Uterus (tissue), 4 donors: ENCODE measurements around the gene CA10. TPM values are rescaled to one million over a fixed set of nuclear protein-coding genes. Genes with fewer than 3 reads are reported as not detected.

ENCODE experiments used
- DNase-seq, 2 donors: peaks; one replicate each; pipeline ENCODE4 v3.0.0-alpha.2; 2019 to 2020
- H3K27ac ChIP-seq, 2 donors: fragments of 200-600 bp; sonication (generic); 1 replicate in 1 of 2; 2 replicates in 1 of 2; pipeline ENCODE4 v1.5.1; 2016 to 2018
- H3K27me3 ChIP-seq, 2 donors: fragments of 200-600 bp; sonication (generic); one replicate each; pipeline ENCODE4 v1.5.1; 2018 to 2019; ENCODE audit warnings: control low read depth in 1 of 2
- H3K36me3 ChIP-seq, 2 donors: fragments of 200-600 bp; sonication (generic); one replicate each; pipeline ENCODE4 v1.5.1; 2019; ENCODE audit warnings: control low read depth in 1 of 2
- H3K4me1 ChIP-seq, 2 donors: fragments of 200-600 bp; sonication (generic); one replicate each; pipeline ENCODE4 v1.5.1; 2018 to 2019; ENCODE audit warnings: control low read depth in 1 of 2
- H3K4me3 ChIP-seq, 2 donors: fragments of 200-600 bp; sonication (generic); 1 replicate in 1 of 2; 2 replicates in 1 of 2; pipeline ENCODE4 v1.5.1; 2018 to 2019; ENCODE audit warnings: mild to moderate bottlenecking in 1 of 2
- H3K9me3 ChIP-seq, 2 donors: fragments of 200-600 bp; sonication (generic); one replicate each; pipeline ENCODE4 v1.5.1; 2019; ENCODE audit warnings: control low read depth in 1 of 2
- CTCF ChIP-seq, 4 experiments: fragments of 200-600 bp in 2 of 4; fragments of 450-650 bp in 2 of 4; sonication (generic) in 2 of 4; IDR thresholded peaks; one replicate each; pipeline ENCODE4 v1.5.1; 2016 to 2019; ENCODE audit warnings: antibody characterized with exemption in 4 of 4, mild to moderate bottlenecking in 2 of 4, moderate library complexity in 1 of 4
- POLR2A ChIP-seq, 2 donors: fragments of 450-650 bp; IDR thresholded peaks; one replicate each; pipeline ENCODE4 v1.6.1; 2016; ENCODE audit warnings: antibody characterized with exemption in 2 of 2, mild to moderate bottlenecking in 1 of 2, moderate library complexity in 1 of 2
- intact Hi-C: fragments of 100-400 bp; cut with DNase I; formaldehyde crosslinking; loops from one replicate; pipeline ENCODE4 v1.15.1; 2023; ENCODE audit warnings: low total_unique reads
- total RNA-seq, 4 donors: library from RNA; depleted of rRNA in 3 of 4; stranded (reverse); fragments of >200 nt in 3 of 4; gene quantifications; one replicate each; pipeline versions ENCODE4 v1.1.0 to v1.2.4, GENCODE V29; 2014 to 2023
- donor health status: DM: yes; HTN: yes; CAD: no.

CA10 gene
- total RNA-seq, 4 donors from 2014 or later: 5.3 TPM; not detected in 3

DNA sequence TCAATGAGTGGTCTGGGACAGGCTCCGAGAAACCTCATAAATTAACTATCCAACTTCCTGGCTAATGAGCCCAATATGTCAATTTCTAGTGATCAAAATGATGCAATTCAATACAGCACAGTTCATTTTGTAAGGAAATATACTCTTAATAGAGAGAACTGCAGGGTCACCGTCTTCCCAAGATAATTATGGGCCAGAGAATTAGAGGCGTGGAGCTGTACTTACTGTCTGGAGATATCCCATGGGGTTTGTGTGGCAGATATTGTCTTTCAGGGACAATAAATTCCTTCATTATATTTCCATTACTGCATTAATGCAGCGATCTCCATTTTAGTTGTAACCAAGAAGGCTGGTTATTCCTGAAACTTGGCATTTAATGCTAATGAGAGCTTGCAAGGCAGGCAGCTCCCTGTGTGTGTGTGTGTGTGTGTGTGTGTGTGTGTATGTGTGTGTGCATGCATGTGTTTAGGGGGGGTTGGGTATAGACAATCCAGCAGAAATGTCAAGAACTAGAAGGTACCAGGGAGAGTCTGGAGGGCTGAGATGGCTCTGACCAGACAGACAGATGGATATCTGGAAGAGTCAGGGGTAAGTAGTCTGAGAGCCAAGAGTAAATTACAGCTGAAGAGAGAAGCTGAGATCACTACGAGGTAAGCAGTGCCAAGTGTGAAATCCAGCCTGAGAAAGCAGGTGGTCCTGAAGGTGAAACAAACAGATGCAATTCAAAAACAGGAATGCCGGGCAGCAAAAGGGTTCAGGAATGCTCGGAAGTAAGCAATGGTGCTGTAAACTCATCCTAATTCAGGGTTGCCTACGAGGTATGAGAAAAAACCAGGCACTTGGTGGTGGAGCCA is 393.0 kb downstream of the CA10 start:
- no peak for DNase-seq
- no peak for TF ChIP-seq POLR2A (IDR thresholded peaks at IDR 0.05)
- Histone ChIP-seq H3K4me3 (no peak overlapping the region), H3K4me1 (no peaks in the 10 kb centered on the region), H3K27ac (no peak overlapping the region), H3K36me3 (no peaks in the 10 kb centered on the region), H3K27me3 (no peaks in the 10 kb centered on the region), H3K9me3 (no peaks in the 10 kb centered on the region)
- intact Hi-C loops: no loop called here

- peak in 1 of 2 donors; percentile 13 for DNase-seq
- Histone ChIP-seq H3K36me3 (no peaks in the 10 kb centered on the region), H3K9me3 (no peaks in the 10 kb centered on the region), H3K4me3 (no peak overlapping the region), H3K27me3 (no peaks in the 10 kb centered on the region), H3K4me1 (no peaks in the 10 kb centered on the region), H3K27ac (no peak overlapping the region)
- intact Hi-C loops: no loop called here
- TF ChIP-seq POLR2A (IDR thresholded peaks at IDR 0.05) (no peak), CTCF (IDR thresholded peaks at IDR 0.05) (peak; percentile 49 to 70 (median 64))
Observed at GRCh38 chr17:51764387-51764971, 394.0 kb downstream of the CA10 start.

GRCh38 chr17:51763058-51763457 is 395.5 kb downstream of the CA10 start:
- H3K4me3 ChIP-seq: no peak overlapping the region
- H3K27ac ChIP-seq: no peak overlapping the region
- no peaks in the 10 kb centered on the region for H3K27me3 ChIP-seq
- no peak for DNase-seq
- TF ChIP-seq CTCF (IDR thresholded peaks at IDR 0.05) (no peak), POLR2A (IDR thresholded peaks at IDR 0.05) (no peak)
- H3K36me3 ChIP-seq: no peaks in the 10 kb centered on the region
- intact Hi-C loops: no loop called here
- no peaks in the 10 kb centered on the region for H3K9me3 ChIP-seq
- H3K4me1 ChIP-seq: no peaks in the 10 kb centered on the region

DNA sequence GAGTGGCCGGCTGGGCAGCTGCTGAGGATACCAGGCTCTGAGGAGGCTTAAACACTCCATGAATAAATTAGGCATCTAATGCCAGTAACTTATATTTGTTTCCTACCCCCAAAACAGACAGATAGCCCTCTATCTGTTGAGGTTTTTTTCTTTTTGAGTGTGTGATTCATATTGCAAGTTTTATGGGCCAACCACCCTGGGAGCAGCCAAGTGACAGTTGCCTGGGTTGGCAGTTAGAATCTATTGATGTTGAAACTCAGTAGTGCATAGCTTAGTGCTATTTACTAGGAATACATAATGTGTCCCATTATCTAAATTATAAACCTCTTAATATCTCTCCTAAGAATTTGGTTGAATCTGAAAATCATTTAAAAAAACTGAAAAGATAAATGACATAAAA is 397.4 kb downstream of the CA10 start:
- Histone ChIP-seq H3K4me3 (no peak overlapping the region), H3K27ac (no peak overlapping the region), H3K36me3 (no peaks in the 10 kb centered on the region), H3K27me3 (no peaks in the 10 kb centered on the region), H3K9me3 (no peaks in the 10 kb centered on the region), H3K4me1 (no peaks in the 10 kb centered on the region)
- no peak for DNase-seq
- no peak for TF ChIP-seq CTCF (IDR thresholded peaks at IDR 0.05)
- no peak for TF ChIP-seq POLR2A (IDR thresholded peaks at IDR 0.05)
- intact Hi-C loops: no loop called here

- Histone ChIP-seq H3K27me3 (no peaks in the 10 kb centered on the region), H3K4me3 (no peak overlapping the region), H3K36me3 (no peaks in the 10 kb centered on the region), H3K9me3 (no peaks in the 10 kb centered on the region), H3K27ac (no peak overlapping the region), H3K4me1 (no peaks in the 10 kb centered on the region)
- intact Hi-C loops: no loop called here
- TF ChIP-seq CTCF (IDR thresholded peaks at IDR 0.05): no peak
- TF ChIP-seq POLR2A (IDR thresholded peaks at IDR 0.05): no peak
- DNase-seq: no peak
Observed at GRCh38 chr17:51759260-51759659, 399.3 kb downstream of the CA10 start.
